ENCODE measurements around the gene RNF103. TPM values are rescaled to one million over a fixed set of nuclear protein-coding genes. Genes with fewer than 3 reads are reported as not detected.

Gene RNF103
- polyA plus RNA-seq, 3 donors = 12.5 to 17.2 (median 16.0) TPM

DNA sequence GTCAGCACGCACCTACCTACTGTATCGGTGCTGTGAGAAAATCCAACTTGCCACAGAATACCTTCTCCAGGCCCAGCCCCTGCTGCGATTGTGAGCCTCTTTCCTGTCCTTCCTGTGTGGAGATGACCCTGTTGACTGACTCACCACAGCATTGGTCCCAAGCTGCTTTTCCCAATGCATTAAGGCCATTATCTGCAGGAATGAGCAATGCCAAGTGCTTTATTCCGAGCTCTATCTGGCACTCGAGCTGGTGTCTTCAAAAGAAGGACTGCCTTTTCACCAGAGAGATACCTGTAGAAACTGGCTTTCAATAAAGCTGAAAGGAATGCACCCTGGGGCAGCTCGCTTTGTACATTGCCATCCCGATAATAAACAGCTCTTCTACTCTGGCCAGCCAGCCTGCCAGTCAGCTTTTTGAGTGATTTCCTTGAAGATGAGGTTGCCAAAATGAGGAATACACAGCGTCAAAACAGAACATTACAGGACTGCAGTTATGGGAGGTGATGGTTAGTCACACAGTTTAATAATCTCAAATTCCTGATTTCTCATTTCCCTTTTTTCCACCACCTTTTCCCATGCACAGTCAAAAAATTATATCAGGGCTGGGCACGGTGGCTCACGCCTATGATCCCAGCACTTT, 8.3 kb upstream of the RNF103 start:
- 60 to 77% (median 68%) methylated on average over 10 of the region's 10 CpGs for WGBS, 3 donors
- H3K27ac ChIP-seq (ENCODE audit: low read depth, low read length) = no peak overlapping the region

DNA sequence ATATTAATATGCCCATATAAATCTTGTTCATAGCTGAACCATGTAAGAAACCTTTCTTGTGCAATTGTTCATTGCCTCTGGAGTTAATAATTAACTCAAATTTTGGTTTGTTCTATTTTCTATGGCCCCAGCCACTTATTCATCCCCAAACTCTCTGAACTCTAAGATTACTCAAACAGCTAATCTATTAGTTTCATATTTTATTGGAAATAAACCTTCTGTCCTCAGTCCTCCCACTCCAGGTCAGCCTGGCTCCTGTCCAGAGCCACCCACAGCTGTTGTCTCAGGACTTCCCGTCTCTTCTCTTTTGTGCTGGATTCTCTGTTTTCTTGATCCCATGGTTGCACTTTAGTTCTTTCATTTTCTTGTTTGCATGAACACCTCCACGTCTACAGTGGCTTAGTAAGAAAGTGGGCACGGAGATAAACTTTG, 4.4 kb upstream of the RNF103 start:
- 44 to 73% (median 59%) methylated on average over 3 of the region's 3 CpGs for WGBS, 3 donors

DNA sequence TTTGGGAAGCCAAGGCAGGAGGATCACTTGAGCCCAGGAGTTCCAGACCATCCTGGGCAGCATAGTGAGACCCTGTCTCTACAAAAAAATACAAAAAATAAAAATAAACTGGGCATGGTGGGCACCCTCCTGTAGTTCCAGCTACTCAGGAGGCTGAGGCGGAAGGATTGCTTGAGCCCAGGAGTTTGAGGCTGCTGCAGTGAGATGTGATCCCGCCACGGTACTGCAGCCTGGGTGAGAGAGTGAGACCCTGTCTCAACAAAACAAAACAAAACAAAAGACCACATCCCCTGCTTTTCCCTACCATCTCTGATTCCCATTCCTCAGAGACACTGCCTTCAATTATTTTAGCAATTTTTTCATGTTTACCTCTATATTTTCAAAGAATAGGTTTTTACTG, 3.9 kb upstream of the RNF103 start:
- H3K27ac ChIP-seq (ENCODE audit: low read depth, low read length) = no peak overlapping the region
- WGBS, 3 donors = 98 to 100% (median 98%) methylated on average over 3 of the region's 3 CpGs

More for the DNA sequence above, 4.4 kb upstream of the RNF103 start:
- no peak overlapping the region for H3K27ac ChIP-seq (ENCODE audit: low read depth, low read length)

DNA sequence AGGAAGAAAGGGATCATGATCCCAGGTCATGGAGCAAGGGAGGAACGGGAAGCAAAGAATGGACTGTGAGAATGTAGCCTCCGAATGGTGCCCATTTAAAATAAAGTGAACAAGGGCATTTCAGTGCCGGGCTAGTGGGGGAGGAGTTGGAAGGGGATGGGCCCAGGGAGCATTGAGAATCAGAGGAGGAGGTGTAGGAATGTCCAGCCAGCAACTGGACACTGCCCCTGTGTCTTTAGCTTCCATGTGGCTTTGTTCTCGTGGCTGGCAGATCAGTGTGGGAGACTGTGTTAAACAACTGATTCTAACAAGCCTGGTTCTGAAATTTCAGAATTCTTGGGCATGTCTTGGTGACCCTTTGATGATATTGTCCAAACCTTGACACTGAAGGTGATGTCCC, 1.4 kb upstream of the RNF103 start:
- H3K27ac ChIP-seq (ENCODE audit: low read depth, low read length) = no peak overlapping the region
- 87 to 95% (median 91%) methylated on average over 4 of the region's 4 CpGs for whole genome bisulfite sequencing, 3 donors

DNA sequence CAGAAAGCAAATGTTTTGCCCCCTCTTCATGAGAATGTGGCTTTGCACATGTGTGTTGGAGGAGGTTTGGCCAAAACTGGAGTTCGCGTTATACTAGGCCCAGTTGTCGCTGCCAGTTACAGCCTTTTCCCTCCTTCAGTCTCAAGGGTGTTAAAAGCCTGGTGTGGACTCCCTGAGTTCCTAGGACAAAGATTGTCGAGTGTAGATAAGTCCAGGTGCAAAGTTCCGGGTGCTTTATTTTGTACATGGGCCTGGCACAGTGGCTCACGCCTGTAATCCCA, 542 bp upstream of the RNF103 start:
- H3K27ac ChIP-seq (ENCODE audit: low read depth, low read length) = no peak overlapping the region
- WGBS, 3 donors = 78 to 88% (median 86%) methylated on average over 6 of the region's 6 CpGs

DNA sequence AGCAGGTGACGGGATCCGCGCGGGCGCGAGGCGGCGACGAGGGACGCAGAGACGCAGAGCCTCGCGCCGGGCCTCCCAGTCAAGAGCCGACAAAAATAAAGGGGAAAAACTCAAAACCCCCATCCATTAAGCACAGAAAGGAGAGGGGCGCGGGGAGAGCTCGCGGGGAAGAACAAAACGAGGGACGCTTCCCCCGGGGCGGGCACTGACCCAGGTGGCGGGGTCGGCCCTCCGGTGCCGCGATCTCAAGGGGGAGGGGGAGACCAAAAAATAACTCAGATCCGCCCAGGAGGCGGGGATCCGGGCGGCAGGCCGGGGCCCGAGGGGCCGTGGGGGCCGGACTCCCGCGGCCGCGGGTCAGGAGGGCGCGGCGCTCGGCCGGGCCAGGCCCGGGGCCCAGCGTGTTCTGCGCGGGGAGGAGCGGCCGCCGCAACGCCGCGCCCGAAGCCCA, 597 bp downstream of the RNF103 start:
- H3K27ac ChIP-seq (ENCODE audit: low read depth, low read length) = peak overlapping the region; percentile 93
- 0 to 1% (median 1%) methylated on average over 47 to 56 of the region's 56 CpGs for WGBS, 3 donors

DNA sequence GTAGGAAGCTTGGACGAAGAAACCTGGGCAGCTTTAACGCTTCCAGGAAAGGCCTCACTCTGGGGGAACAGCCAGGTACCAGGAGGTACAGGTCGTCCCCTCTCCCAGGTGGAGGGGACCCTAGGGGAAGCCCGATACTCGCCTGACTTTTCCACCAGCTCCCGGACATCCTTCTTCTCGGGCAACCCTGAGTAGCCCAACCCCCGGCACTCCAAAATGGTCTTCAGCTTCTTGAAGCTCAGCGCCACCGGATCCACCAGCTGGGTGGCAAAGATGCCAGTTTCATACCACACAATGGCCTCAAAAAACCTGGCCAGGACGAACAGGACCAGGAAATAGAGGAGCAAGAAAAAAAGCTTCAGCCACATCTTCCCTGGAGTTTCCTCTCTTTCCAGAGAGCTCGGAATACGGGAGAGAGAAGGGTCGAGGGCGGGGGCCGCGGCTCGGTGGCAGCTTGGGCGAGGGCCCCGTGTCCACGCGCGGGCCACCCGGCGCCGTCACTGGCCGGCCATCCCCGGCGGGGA, 1.1 kb downstream of the RNF103 start:
- H3K27ac ChIP-seq (ENCODE audit: low read depth, low read length) = peak overlapping the region; percentile 93
- 0 to 1% (median 0%) methylated on average over 26 to 29 of the region's 29 CpGs for WGBS, 3 donors

DNA sequence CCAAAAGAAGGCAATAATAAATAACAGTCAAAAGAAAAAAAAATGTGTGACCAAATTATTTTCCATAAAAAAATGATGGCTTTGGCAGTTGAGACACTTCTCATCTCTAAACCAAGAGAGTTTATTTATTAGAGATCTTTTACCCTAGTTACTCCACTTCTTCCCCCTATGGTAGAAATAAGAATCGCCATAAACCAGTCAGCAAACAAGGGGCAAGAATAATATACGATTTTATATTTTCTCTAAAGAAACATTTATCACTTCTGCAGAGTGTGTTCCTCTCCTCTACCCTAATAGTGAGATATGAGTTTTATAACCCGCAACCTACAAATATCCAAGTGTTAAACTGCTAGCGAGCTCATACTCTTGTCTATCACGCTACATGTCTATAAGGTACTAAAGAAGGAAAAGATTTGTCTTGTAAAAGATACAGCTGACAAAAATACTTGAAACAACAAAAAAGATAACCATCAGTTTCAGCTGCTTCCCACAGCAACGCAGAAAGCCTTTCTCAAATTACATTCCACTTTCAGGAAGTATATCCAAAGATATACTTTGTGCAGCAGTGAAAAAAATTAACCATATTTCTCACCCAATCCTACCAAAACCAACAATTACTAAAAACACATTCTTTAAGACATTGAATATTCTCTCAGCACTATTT, 2.3 kb downstream of the RNF103 start:
- 8 to 11% (median 11%) methylated on average over 6 of the region's 6 CpGs for WGBS, 3 donors
- H3K27ac ChIP-seq (ENCODE audit: low read depth, low read length) = no peak overlapping the region

DNA sequence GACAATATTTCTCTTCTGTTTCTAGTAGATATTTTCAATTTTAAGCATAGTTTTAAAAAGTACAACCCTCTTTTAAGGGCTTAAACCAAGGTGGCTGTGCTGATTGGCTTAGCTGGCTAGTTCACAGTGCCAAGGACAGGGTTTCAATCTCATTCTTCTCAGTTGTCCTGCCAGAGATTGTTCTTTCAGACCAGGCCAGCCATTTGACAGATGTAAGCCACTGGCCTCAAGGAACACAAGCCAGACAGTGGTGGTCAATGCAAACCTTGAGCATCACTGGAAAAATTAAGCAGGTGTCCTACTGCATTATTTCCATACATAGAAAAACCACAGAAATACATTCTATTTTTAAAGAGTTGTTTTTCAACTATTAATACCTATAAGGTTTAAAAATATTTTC, 5.9 kb downstream of the RNF103 start:
- no peak overlapping the region for H3K27ac ChIP-seq (ENCODE audit: low read depth, low read length)

DNA sequence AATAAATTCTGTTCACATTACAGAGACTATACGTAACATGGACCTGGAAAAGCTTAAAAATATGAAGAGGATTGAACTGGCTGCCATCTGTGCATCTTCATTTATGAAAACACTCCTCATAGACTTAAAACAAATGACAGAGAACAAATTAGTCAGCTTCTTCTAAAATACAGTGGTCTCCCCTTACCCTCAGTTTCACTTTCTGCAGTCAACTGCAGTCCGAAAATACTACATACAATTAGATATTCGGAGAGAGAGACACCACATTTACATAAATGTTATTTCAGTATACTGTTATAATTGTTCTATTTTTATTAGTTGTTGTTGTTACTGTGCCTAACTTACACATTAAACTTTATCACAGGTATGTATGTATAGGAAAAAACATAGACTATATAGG, 6.5 kb downstream of the RNF103 start:
- WGBS, 3 donors = 91 to 93% (median 93%) methylated on average over 3 of the region's 3 CpGs
- no peak overlapping the region for H3K27ac ChIP-seq (ENCODE audit: low read depth, low read length)

DNA sequence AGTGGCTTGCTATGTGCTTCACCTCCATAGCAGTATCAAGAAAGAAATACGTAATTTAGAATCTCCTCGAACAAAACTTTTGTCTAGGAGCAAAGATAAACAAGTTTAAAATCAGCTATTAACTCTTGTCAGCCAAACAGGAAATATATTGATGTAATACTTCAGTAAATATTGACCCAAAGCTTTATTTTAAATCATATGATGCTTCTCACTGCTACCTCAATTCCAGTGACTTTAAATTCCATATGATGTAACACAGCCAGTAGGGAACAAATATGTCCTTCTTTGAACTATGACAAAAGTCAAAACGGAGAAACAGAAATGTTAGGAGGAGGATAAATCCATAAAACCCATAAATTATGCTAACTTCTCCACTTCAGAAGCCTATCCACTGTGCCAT, 7.2 kb downstream of the RNF103 start:
- WGBS, 3 donors = 49 to 91% (median 81%) methylated on average over 3 of the region's 3 CpGs
- H3K27ac ChIP-seq (ENCODE audit: low read depth, low read length) = no peak overlapping the region

DNA sequence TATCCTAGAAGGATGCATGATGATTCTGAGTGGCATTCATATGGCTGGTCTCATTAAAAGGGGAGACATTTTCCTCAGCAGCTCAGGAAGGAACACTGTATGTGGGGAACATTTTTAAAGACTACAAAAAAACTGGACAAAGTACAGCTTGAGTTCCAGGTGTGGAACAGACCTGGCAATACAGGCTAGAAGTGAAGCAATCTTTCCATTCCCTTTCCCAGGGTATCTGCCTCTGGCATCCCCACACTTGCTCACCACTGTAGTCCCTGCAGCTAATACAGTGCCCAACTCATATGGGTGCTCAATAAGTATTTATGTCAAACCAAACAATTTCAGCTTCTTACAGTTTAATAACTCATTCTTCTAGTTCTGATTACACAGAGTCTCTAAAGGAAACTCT, 8.1 kb downstream of the RNF103 start:
- no peak overlapping the region for H3K27ac ChIP-seq (ENCODE audit: low read depth, low read length)

DNA sequence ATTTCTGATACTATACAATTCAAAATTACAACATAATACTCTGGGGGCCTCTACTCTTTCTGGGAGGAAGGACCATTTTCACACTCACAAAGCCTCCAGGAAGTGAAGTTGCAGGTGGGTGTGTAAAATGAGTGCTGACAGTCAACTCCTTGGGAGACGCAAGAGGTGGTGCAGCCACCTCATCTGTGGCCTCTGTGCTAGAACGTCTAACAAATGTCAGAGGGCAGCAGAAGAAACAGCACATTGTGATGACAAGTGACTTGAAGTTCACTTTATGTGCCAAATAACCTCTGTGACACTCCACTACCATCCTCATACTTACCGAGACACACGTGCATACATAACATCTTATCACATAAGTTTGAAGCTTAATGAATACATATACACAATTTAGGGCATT, 10.2 kb downstream of the RNF103 start:
- WGBS, 3 donors = 83 to 92% (median 88%) methylated on average over 4 of the region's 4 CpGs
- no peak overlapping the region for H3K27ac ChIP-seq (ENCODE audit: low read depth, low read length)

DNA sequence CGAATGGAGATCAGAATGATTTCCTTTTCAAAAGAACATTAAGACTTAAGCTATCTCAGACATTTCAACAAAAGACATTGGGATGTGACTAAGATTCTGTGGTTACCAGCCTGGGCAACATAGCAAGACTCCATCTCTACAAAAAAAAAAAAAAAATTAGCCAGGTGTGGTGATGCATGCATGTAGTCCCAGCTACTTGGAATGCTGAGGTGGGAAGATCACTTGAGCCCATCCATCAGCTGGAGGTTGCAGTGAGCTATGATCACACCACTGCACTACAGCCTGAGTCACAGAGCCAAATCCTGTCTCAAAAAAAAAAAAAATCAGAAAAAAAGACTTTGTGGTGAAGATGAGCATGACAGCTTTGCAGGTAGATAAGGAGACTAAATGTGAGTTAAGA, 12.8 kb downstream of the RNF103 start:
- 94 to 97% (median 97%) methylated on average over 1 of the region's 1 CpG for WGBS, 3 donors
- H3K27ac ChIP-seq (ENCODE audit: low read depth, low read length) = no peak overlapping the region

DNA sequence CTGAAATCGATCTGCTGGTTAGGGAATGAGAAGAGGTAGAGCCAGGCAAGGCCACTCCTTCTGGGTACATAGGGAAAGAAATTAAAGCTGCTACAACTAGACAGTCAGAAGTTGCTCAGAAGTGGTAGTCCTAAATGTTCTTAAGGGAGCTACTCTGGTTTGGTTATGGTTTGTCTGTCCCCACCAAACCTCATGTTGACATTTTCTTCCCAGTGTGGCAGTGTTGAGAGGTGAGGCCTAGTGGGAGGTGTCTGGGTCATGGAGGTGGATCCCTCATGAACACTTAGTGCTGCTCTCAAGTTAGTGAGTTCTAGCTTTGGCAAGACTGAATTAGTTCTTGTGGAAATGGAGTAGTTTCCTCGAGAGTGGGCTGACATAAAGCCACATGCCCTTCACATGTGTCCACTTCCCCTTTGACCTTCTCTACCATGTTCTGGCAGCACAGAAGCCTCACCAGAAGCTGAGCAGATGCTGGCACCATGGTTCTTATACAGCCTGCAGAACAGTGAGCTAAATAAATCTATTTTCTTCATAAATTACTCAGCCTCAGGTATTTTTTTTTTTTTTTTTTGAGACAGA, 14.7 kb downstream of the RNF103 start:
- H3K27ac ChIP-seq (ENCODE audit: low read depth, low read length) = no peak overlapping the region
- WGBS, 3 donors = 80 to 88% (median 81%) methylated on average over 2 of the region's 2 CpGs

DNA sequence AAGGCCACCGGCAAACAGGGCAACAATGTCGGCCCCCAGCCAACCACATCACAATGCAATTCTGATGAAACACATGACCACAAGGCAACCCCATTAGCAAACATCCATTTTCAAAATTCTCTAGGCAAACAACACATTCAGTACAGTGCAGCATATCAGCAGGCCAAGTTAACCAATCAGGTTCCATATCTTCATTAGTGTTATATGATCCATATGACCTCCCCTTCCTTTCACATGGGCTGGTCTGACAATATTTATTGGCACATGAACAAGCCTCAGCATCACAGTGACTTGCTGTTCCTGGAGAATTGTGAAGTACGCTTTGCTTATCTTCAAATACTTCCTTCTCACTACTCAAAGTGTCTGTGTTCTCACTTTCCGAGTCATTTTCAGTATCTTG, 19.8 kb downstream of the RNF103 start:
- 70 to 96% (median 77%) methylated on average over 4 of the region's 4 CpGs for WGBS, 3 donors

DNA sequence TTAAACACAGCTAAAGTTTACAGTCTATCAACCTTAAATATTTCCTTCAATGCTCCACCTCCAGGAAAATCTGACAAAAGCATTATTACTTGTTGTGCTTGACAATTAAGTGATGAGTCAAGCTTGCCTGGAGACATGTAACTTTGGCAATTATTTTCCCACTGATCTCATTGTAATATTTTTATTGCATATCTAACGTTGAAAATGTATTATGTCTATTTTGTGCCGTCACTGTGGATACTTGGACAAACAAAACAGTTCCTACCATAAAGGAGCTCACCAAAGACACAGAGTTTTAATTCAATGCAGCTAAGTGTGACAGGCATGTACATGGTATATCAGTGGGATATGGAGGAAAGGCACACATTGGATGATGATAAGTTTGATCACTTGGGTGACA, 24.7 kb downstream of the RNF103 start:
- 55 to 74% (median 71%) methylated on average over 2 of the region's 2 CpGs for WGBS, 3 donors
- no peak overlapping the region for H3K27ac ChIP-seq (ENCODE audit: low read depth, low read length)

More for the DNA sequence above, 19.8 kb downstream of the RNF103 start:
- no peak overlapping the region for H3K27ac ChIP-seq (ENCODE audit: low read depth, low read length)

DNA sequence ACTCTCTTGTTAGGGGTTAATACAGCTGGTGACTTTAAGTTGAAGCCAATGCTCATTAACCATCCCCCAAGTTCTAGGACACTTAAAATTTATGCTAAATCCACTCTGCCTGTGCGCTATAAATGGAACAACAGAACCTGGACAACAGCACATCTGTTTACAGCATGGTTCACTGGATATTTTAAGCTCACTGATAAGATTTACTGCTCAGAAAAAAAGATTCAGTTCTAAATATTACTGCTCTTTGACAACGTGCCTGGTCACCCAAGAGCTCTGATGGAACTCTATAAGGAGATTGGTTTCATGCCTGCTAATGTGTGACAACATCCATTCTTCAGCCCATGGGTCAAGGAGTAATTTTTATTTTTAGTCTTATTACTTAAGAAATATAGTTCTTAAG, 27.5 kb downstream of the RNF103 start:
- whole genome bisulfite sequencing, 3 donors = 48 to 60% (median 50%) methylated on average over 2 of the region's 2 CpGs
- no peak overlapping the region for H3K27ac ChIP-seq (ENCODE audit: low read depth, low read length)

DNA sequence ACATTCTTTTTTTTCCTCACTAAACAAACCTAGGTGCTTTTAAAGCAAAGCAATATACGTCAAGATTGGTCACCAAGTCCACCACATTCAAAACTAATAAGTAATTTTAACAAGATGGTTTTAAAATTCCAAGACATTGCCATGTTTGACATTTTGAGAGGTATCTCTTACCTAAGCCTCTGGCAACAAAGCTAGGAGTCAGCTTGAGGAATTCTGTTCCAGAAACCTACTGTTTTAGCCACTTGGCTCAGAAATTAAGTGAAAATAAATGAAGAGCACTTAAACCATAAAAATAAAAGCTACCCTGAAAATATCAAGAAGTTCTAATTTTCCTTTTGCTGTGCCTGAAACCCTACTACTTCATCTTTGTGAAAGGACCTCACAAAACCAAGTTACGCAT, 30.4 kb downstream of the RNF103 start:
- 75 to 85% (median 84%) methylated on average over 2 of the region's 2 CpGs for WGBS, 3 donors
- no peak overlapping the region for H3K27ac ChIP-seq (ENCODE audit: low read depth, low read length)

Measured in adipose tissue (tissue), 3 donors.